ENCODE results near the gene ANK2. TPM values are rescaled to one million over a fixed set of nuclear protein-coding genes. Genes with fewer than 3 reads are reported as not detected.

Gene ANK2
- total RNA-seq, 1 experiment from 2014 or later: 5.5 TPM

DNA sequence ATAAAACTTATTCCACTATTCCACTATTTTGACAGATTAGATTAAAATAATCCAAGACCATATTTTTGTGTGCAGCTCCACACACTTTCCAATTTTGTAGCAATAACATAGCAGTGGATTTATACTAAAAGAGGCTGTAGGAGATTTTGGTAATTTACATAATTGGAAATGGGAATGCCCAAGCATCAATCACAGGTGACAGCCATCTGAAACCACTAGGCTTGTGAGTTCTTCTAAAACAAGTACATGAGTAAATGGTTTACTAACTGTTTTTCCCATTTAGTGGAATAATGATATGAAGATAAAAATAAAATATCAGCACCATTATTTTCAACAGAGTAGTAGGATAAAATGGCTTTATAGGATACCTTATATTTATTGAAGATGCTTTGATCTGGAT is 4.4 kb downstream of the ANK2 start:
- ATAC-seq (no peak), DNase-seq (ENCODE audit: low read depth, low spot score) (no peak)
- TF ChIP-seq REST (IDR thresholded peaks at IDR 0.05; ENCODE audit: insufficient read depth in 1 of 2, low read depth in 2 of 2, low read length in 1 of 2) (no peak), TCF7L2 (IDR thresholded peaks at IDR 0.05; ENCODE audit: low read depth, low read length) (no peak), POLR2AphosphoS5 (IDR thresholded peaks at IDR 0.05; ENCODE audit: low read depth, low read length) (no peak), SIN3A (IDR thresholded peaks at IDR 0.05; ENCODE audit: borderline replicate concordance, insufficient read depth, low read depth, low read length) (no peak)
- TF ChIP-seq, protein P1, sequence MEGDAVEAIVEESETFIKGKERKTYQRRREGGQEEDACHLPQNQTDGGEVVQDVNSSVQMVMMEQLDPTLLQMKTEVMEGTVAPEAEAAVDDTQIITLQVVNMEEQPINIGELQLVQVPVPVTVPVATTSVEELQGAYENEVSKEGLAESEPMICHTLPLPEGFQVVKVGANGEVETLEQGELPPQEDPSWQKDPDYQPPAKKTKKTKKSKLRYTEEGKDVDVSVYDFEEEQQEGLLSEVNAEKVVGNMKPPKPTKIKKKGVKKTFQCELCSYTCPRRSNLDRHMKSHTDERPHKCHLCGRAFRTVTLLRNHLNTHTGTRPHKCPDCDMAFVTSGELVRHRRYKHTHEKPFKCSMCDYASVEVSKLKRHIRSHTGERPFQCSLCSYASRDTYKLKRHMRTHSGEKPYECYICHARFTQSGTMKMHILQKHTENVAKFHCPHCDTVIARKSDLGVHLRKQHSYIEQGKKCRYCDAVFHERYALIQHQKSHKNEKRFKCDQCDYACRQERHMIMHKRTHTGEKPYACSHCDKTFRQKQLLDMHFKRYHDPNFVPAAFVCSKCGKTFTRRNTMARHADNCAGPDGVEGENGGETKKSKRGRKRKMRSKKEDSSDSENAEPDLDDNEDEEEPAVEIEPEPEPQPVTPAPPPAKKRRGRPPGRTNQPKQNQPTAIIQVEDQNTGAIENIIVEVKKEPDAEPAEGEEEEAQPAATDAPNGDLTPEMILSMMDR (IDR thresholded peaks at IDR 0.05): no peak
- CTCF ChIA-PET: no interaction called here
- H3K27ac ChIP-seq (ENCODE audit: low read length): no peak overlapping the region
- H3K9me3 ChIP-seq (ENCODE audit: control insufficient read depth, insufficient read depth, low read depth, low read length): no peaks in the 10 kb centered on the region
- POLR2A ChIA-PET: no interaction called here
- BruUV-seq (replicated peaks): no TSS peak
- H3K36me3 ChIP-seq (ENCODE audit: control insufficient read depth, insufficient read depth, low read length): no peaks in the 10 kb centered on the region
- no peaks in the 10 kb centered on the region for H3K27me3 ChIP-seq (ENCODE audit: control insufficient read depth, insufficient read depth, low read length)
- H3K4me1 ChIP-seq (ENCODE audit: control insufficient read depth, insufficient read depth, low read length): no peaks in the 10 kb centered on the region
- in situ Hi-C loops (cut with HindIII; ENCODE audit: low pct_unique_long_range_greater_than_20kb, low sequenced_read_pairs) (no loop called here), intact Hi-C loops (cut with micrococcal nuclease; ENCODE audit: unreplicated experiment) (no loop called here)
- no peak overlapping the region for H3K4me3 ChIP-seq (ENCODE audit: low read depth in 2 of 2, low read length in 2 of 2)

DNA sequence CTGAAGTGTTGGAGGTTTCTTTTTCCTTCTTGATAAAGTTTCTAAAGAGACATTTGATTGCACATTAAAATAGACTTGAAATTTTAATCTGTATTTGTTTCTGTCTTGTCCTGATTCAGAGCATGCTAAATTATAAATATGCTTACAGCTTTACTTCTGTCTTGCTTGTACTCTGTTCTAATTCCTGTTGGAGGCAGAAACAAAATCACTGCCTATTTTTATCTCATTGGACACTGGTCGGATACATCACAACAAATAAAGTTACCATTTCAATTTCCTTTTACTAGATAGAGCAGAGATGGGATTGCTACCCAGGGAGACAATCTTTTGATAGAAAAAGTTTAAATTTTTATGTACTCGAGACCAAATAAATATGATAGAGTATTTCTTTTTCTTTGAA is 6.9 kb downstream of the ANK2 start:
- H3K36me3 ChIP-seq (ENCODE audit: control insufficient read depth, insufficient read depth, low read length): no peaks in the 10 kb centered on the region
- no peaks in the 10 kb centered on the region for H3K27me3 ChIP-seq (ENCODE audit: control insufficient read depth, insufficient read depth, low read length)
- no peaks in the 10 kb centered on the region for H3K9me3 ChIP-seq (ENCODE audit: control insufficient read depth, insufficient read depth, low read depth, low read length)
- DNase-seq (ENCODE audit: low read depth, low spot score): no peak
- H3K4me1 ChIP-seq (ENCODE audit: control insufficient read depth, insufficient read depth, low read length): no peaks in the 10 kb centered on the region
- no peak for TF ChIP-seq REST (IDR thresholded peaks at IDR 0.05; ENCODE audit: insufficient read depth in 1 of 2, low read depth in 2 of 2, low read length in 1 of 2)
- no peak for TF ChIP-seq POLR2AphosphoS5 (IDR thresholded peaks at IDR 0.05; ENCODE audit: low read depth, low read length)
- TF ChIP-seq, protein P1 (IDR thresholded peaks at IDR 0.05): no peak
- TF ChIP-seq SIN3A (IDR thresholded peaks at IDR 0.05; ENCODE audit: borderline replicate concordance, insufficient read depth, low read depth, low read length): no peak
- TF ChIP-seq TCF7L2 (IDR thresholded peaks at IDR 0.05; ENCODE audit: low read depth, low read length): no peak
- intact Hi-C loops (cut with micrococcal nuclease; ENCODE audit: unreplicated experiment) (no loop called here), in situ Hi-C loops (cut with HindIII; ENCODE audit: low pct_unique_long_range_greater_than_20kb, low sequenced_read_pairs) (no loop called here)
- no peak for ATAC-seq
- BruUV-seq (replicated peaks): no TSS peak
- ChIA-PET POLR2A (no interaction called here), CTCF (no interaction called here)
- no peak overlapping the region for H3K4me3 ChIP-seq (ENCODE audit: low read depth in 2 of 2, low read length in 2 of 2)
- H3K27ac ChIP-seq (ENCODE audit: low read length): no peak overlapping the region

Data from Panc1 (cell line).